ENCODE measurements around the gene MCC. TPM values are rescaled to one million over a fixed set of nuclear protein-coding genes. Genes with fewer than 3 reads are reported as not detected.

MCC gene
- total and polyA plus RNA-seq, 2 donors (not counting 1 experiment from before 2014, with no cell fraction given), result 0.09 to 0.32 TPM

DNA sequence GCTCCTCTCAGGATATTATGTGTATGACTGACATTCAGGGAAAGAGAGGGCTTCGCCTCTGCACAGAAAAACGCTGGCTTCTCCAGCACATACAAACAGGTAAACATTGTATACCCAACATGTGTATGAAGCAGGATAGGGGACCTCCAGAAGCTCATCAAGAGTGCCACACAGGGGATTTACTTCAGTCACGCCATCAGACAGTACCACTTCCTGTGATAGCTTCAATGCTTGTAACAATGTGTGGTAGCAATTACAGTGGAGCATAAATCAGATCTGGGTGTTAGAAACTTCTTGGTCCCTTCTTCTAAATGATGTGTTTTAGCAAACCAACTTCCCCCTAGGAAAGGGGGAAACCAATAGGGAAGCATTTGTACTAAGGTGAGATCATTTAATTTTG, 214.3 kb downstream of the MCC start:
- Histone ChIP-seq H2AFZ (ENCODE audit: insufficient read depth, low read depth, low read length, poor library complexity, severe bottlenecking) (no peak overlapping the region), H3K4me3 (ENCODE audit: control extremely low read depth in 1 of 5, extremely low read depth in 1 of 5, insufficient read depth in 1 of 5, low read depth in 2 of 5, low read length in 4 of 5) (no peak overlapping the region), H3K4me2 (replicated peaks; ENCODE audit: low read depth, low read length, poor library complexity, severe bottlenecking) (no peak overlapping the region), H3K9ac (ENCODE audit: low read length) (no peak overlapping the region), H3K9me3 (ENCODE audit: control extremely low read depth in 1 of 3, control insufficient read depth in 2 of 3, insufficient read depth in 1 of 3, low read length in 2 of 3) (no peaks in the 10 kb centered on the region), H3K27me3 (replicated peaks in 1 of 4; ENCODE audit: control extremely low read depth in 1 of 4, control insufficient read depth in 3 of 4, insufficient read depth in 4 of 4, low read length in 3 of 4) (peaks cover 0 to 4% (median 0%) of the 10 kb centered on the region in 4 experiments), H3K4me1 (ENCODE audit: control insufficient read depth in 2 of 2, insufficient read depth in 2 of 2, low read length in 2 of 2) (no peaks in the 10 kb centered on the region), H4K20me1 (ENCODE audit: control insufficient read depth, insufficient read depth, low read length, poor library complexity, severe bottlenecking) (no peaks in the 10 kb centered on the region), H3K79me2 (ENCODE audit: control insufficient read depth, insufficient read depth, low read length) (no peaks in the 10 kb centered on the region), H3K36me3 (replicated peaks in 1 of 2; ENCODE audit: control extremely low read depth in 1 of 2, control insufficient read depth in 1 of 2, extremely low read depth in 1 of 2, insufficient read depth in 2 of 2, low read length in 1 of 2) (no peaks in the 10 kb centered on the region), H3K27ac (ENCODE audit: low read length in 2 of 2) (no peak overlapping the region)
- intact Hi-C loops (cut with micrococcal nuclease), result no loop called here
- H3K27me3 Mint-ChIP-seq, result peaks cover 5% of the 10 kb centered on the region
- POLR2A ChIA-PET, result no interaction called here
- no peaks in the 10 kb centered on the region for H3K9me3 Mint-ChIP-seq (ENCODE audit: insufficient read depth)
- no CpG with 5 or more reads among the region's 3 CpGs for WGBS (ENCODE audit: insufficient coverage)
- TF ChIP-seq, protein P1, sequence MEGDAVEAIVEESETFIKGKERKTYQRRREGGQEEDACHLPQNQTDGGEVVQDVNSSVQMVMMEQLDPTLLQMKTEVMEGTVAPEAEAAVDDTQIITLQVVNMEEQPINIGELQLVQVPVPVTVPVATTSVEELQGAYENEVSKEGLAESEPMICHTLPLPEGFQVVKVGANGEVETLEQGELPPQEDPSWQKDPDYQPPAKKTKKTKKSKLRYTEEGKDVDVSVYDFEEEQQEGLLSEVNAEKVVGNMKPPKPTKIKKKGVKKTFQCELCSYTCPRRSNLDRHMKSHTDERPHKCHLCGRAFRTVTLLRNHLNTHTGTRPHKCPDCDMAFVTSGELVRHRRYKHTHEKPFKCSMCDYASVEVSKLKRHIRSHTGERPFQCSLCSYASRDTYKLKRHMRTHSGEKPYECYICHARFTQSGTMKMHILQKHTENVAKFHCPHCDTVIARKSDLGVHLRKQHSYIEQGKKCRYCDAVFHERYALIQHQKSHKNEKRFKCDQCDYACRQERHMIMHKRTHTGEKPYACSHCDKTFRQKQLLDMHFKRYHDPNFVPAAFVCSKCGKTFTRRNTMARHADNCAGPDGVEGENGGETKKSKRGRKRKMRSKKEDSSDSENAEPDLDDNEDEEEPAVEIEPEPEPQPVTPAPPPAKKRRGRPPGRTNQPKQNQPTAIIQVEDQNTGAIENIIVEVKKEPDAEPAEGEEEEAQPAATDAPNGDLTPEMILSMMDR (IDR thresholded peaks at IDR 0.05), result no peak
- TF ChIP-seq EZH2 (IDR thresholded peaks at IDR 0.05; ENCODE audit: borderline replicate concordance, insufficient read depth, low read depth, low read length, poor library complexity, severe bottlenecking), result no peak
- no peak overlapping the region for H3K4me3 Mint-ChIP-seq
- CTCF ChIA-PET, result no interaction called here
- no peak for ATAC-seq (ENCODE audit: low read depth)
- H3K4me1 Mint-ChIP-seq, result no peaks in the 10 kb centered on the region
- H3K27ac Mint-ChIP-seq, result no peak overlapping the region
- no peak for DNase-seq

- ChIA-PET POLR2A (no interaction called here), CTCF (no interaction called here)
- Histone ChIP-seq H3K4me1 (ENCODE audit: control insufficient read depth in 2 of 2, insufficient read depth in 2 of 2, low read length in 2 of 2) (no peaks in the 10 kb centered on the region), H3K27me3 (replicated peaks in 1 of 4; ENCODE audit: control extremely low read depth in 1 of 4, control insufficient read depth in 3 of 4, insufficient read depth in 4 of 4, low read length in 3 of 4) (no peaks in the 10 kb centered on the region), H2AFZ (ENCODE audit: insufficient read depth, low read depth, low read length, poor library complexity, severe bottlenecking) (no peak overlapping the region), H4K20me1 (ENCODE audit: control insufficient read depth, insufficient read depth, low read length, poor library complexity, severe bottlenecking) (no peaks in the 10 kb centered on the region), H3K4me3 (ENCODE audit: control extremely low read depth in 1 of 5, extremely low read depth in 1 of 5, insufficient read depth in 1 of 5, low read depth in 2 of 5, low read length in 4 of 5) (no peak overlapping the region), H3K9me3 (ENCODE audit: control extremely low read depth in 1 of 3, control insufficient read depth in 2 of 3, insufficient read depth in 1 of 3, low read length in 2 of 3) (no peaks in the 10 kb centered on the region), H3K36me3 (replicated peaks in 1 of 2; ENCODE audit: control extremely low read depth in 1 of 2, control insufficient read depth in 1 of 2, extremely low read depth in 1 of 2, insufficient read depth in 2 of 2, low read length in 1 of 2) (no peaks in the 10 kb centered on the region), H3K9ac (ENCODE audit: low read length) (no peak overlapping the region), H3K79me2 (ENCODE audit: control insufficient read depth, insufficient read depth, low read length) (no peaks in the 10 kb centered on the region), H3K27ac (ENCODE audit: low read length in 2 of 2) (no peak overlapping the region), H3K4me2 (replicated peaks; ENCODE audit: low read depth, low read length, poor library complexity, severe bottlenecking) (no peak overlapping the region)
- no peaks in the 10 kb centered on the region for H3K9me3 Mint-ChIP-seq (ENCODE audit: insufficient read depth)
- no peak for TF ChIP-seq EZH2 (IDR thresholded peaks at IDR 0.05; ENCODE audit: borderline replicate concordance, insufficient read depth, low read depth, low read length, poor library complexity, severe bottlenecking)
- TF ChIP-seq, protein P1 (IDR thresholded peaks at IDR 0.05), result no peak
- ATAC-seq (ENCODE audit: low read depth) (no peak), DNase-seq (no peak)
- H3K4me3 Mint-ChIP-seq, result no peak overlapping the region
- H3K27ac Mint-ChIP-seq, result no peak overlapping the region
- no CpG with 5 or more reads among the region's 1 CpG for WGBS (ENCODE audit: insufficient coverage)
- intact Hi-C loops (cut with micrococcal nuclease), result no loop called here
- no peaks in the 10 kb centered on the region for H3K4me1 Mint-ChIP-seq
- peaks cover 10% of the 10 kb centered on the region for H3K27me3 Mint-ChIP-seq
Measured at GRCh38 chr5:113271745-113272454, 216.4 kb downstream of the MCC start.

All from B cell (primary cell).